ENCODE data around the gene SOX3. TPM values are rescaled to one million over a fixed set of nuclear protein-coding genes. Genes with fewer than 3 reads are reported as not detected.
A peak's percentile ranks its signal among the peaks of the same experiment; 100 is the strongest.

The SOX3 gene
- total RNA-seq, 1 experiment from 2014 or later, result 16.3 TPM

GRCh38 chrX:140492066-140492994 lies 12.5 kb downstream of the SOX3 start:
- H3K27ac Mint-ChIP-seq, result no peak overlapping the region
- peaks cover 2% of the 10 kb centered on the region; the same call in 1 of the 2 replicates for H3K4me1 Mint-ChIP-seq
- no peak for ATAC-seq
- H3K4me3 Mint-ChIP-seq, result no peak overlapping the region
- ChIA-PET CTCF (no interaction called here), POLR2A (no interaction called here)
- TF ChIP-seq CTCF (IDR thresholded peaks at IDR 0.05) (no peak), SOX15 (CRISPR knock-in tag; IDR thresholded peaks at IDR 0.05) (no peak)
- H3K9me3 Mint-ChIP-seq, result no peaks in the 10 kb centered on the region
- peaks cover 6% of the 10 kb centered on the region for H3K27me3 Mint-ChIP-seq (ENCODE audit: low read depth)
- no peak for DNase-seq (ENCODE audit: low spot score)
- H3K36me3 Mint-ChIP-seq, result no peaks in the 10 kb centered on the region

GRCh38 chrX:140480765-140481164 lies 24.1 kb downstream of the SOX3 start:
- H3K4me3 Mint-ChIP-seq, result no peak overlapping the region
- H3K27ac Mint-ChIP-seq, result no peak overlapping the region
- H3K4me1 Mint-ChIP-seq, result peaks cover 8% of the 10 kb centered on the region
- H3K27me3 Mint-ChIP-seq (ENCODE audit: low read depth), result no peaks in the 10 kb centered on the region
- no peak for ATAC-seq
- H3K36me3 Mint-ChIP-seq, result peaks cover 9% of the 10 kb centered on the region
- ChIA-PET CTCF (no interaction called here), POLR2A (no interaction called here)
- TF ChIP-seq E2F1 (CRISPR knock-in tag; IDR thresholded peaks at IDR 0.05), result no peak
- peaks cover 13% of the 10 kb centered on the region for H3K9me3 Mint-ChIP-seq
- no peak for DNase-seq (ENCODE audit: low spot score)

GRCh38 chrX:140477987-140478386 lies 26.9 kb downstream of the SOX3 start:
- peak; percentile 98 for ATAC-seq
- DNase-seq (ENCODE audit: low spot score), result peak; percentile 29
- TF ChIP-seq E2F1 (CRISPR knock-in tag; IDR thresholded peaks at IDR 0.05) (no peak), AFF4 (CRISPR knock-in tag; IDR thresholded peaks at IDR 0.05; ENCODE audit: borderline replicate concordance) (no peak), ZNF263 (CRISPR knock-in tag; IDR thresholded peaks at IDR 0.05; ENCODE audit: low read depth) (no peak), TEAD1 (CRISPR knock-in tag; IDR thresholded peaks at IDR 0.05) (no peak), PRRX2 (CRISPR knock-in tag; IDR thresholded peaks at IDR 0.05) (no peak), IRF1 (CRISPR knock-in tag; IDR thresholded peaks at IDR 0.05) (no peak), TEAD4 (CRISPR knock-in tag; IDR thresholded peaks at IDR 0.05) (no peak), GTF2I (CRISPR knock-in tag; conservative IDR thresholded peaks at IDR 0.05) (no peak), IRF2 (CRISPR knock-in tag; IDR thresholded peaks at IDR 0.05; ENCODE audit: borderline replicate concordance, low read depth) (no peak), SMAD3 (CRISPR knock-in tag; IDR thresholded peaks at IDR 0.05; ENCODE audit: borderline replicate concordance) (no peak), PREB (CRISPR knock-in tag; IDR thresholded peaks at IDR 0.05; ENCODE audit: borderline replicate concordance) (no peak), CBFB (CRISPR knock-in tag; IDR thresholded peaks at IDR 0.05; ENCODE audit: low read depth) (no peak), TP53 (CRISPR knock-in tag; IDR thresholded peaks at IDR 0.05) (no peak), ZNF671 (CRISPR knock-in tag; IDR thresholded peaks at IDR 0.05) (no peak), ZNF138 (CRISPR knock-in tag; conservative IDR thresholded peaks at IDR 0.05) (no peak), HMGA2 (CRISPR knock-in tag; IDR thresholded peaks at IDR 0.05) (no peak), NR1H2 (CRISPR knock-in tag; IDR thresholded peaks at IDR 0.05) (no peak), EMX1 (CRISPR knock-in tag; IDR thresholded peaks at IDR 0.05) (no peak), ZMAT4 (CRISPR knock-in tag; IDR thresholded peaks at IDR 0.05) (no peak)

More at GRCh38 chrX:140477987-140478386, 26.9 kb downstream of the SOX3 start:
- CTCF ChIA-PET, result interaction anchor here (1.2 kb wide), 1 partner anchor 421 kb away, joined by 3 read pairs; no protein-coding TSS in a partner anchor
- no peaks in the 10 kb centered on the region for H3K27me3 Mint-ChIP-seq (ENCODE audit: low read depth)
- peaks cover 22% of the 10 kb centered on the region for H3K36me3 Mint-ChIP-seq
- 0 out of 2 replicates have a peak overlapping the region, but pooled peaks have one; percentile 72 for H3K27ac Mint-ChIP-seq
- H3K4me3 Mint-ChIP-seq, result no peak overlapping the region
- POLR2A ChIA-PET, result no interaction called here
- peaks cover 8% of the 10 kb centered on the region for H3K4me1 Mint-ChIP-seq
- peaks cover 24% of the 10 kb centered on the region for H3K9me3 Mint-ChIP-seq
